Upper lobe of left lung (tissue), 4 donors: ENCODE measurements around the gene SMAD6.

Experiments
- CTCF ChIP-seq, 6 experiments: fragments of 450-650 bp in 4 of 6; fragments of 200-600 bp in 2 of 6; sonication (generic) in 2 of 6; IDR thresholded peaks; one replicate each; pipeline ENCODE4 v1.5.1; 2016 to 2019; ENCODE audit warnings: antibody characterized with exemption in 6 of 6
- POLR2A ChIP-seq, 4 donors: fragments of 450-650 bp; IDR thresholded peaks; one replicate each; pipeline ENCODE4 v1.5.1; 2016 to 2017; ENCODE audit warnings: antibody characterized with exemption in 4 of 4, mild to moderate bottlenecking in 2 of 4
- POLR2AphosphoS5 ChIP-seq, 2 donors: sonication (generic); formaldehyde crosslinking; IDR thresholded peaks; one replicate each; pipeline ENCODE4 v1.5.1; 2017; ENCODE audit warnings: antibody characterized with exemption in 2 of 2

- no peak for TF ChIP-seq POLR2A (IDR thresholded peaks at IDR 0.05)
- TF ChIP-seq CTCF (IDR thresholded peaks at IDR 0.05) = no peak
- TF ChIP-seq POLR2AphosphoS5 (IDR thresholded peaks at IDR 0.05) = no peak
Observed at GRCh38 chr15:66672867-66673266, 29.2 kb upstream of the SMAD6 start.
